Measurements from ENCODE around the gene CSNK1A1L. TPM values are rescaled to one million over a fixed set of nuclear protein-coding genes. Genes with fewer than 3 reads are reported as not detected.

The CSNK1A1L gene
- total RNA-seq: not detected in 2 replicates

DNA sequence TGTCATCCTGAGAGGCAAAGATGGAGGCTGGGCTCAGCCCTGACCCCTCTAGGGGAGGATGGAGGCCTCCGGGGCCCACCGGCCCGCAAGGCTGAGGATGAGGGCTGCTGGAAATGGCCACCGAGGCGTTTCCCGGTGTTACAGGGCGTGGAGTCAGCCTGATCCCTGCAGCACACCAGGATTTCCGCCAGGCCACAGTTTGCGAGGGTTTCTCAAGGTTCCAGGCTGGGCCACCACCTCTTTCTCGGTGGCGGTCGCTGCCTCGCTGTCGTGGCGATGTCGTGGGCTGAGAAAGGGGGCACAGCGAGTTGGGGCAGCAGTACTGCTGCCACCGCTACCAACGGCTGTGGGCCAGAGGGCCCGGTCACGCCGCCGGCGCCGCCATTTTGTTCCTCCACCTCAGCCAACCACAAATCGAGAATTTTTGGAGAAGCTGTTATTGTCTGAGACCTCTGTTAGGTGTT is at the start of gene CSNK1A1L:
Gene CSNK1A1L (minus strand): TSS at position 414 of the 464 bp plus-strand sequence. CDS start 408 bp downstream, at position 6.
- DNase-seq (ENCODE audit: extremely low read depth, low read depth, low spot score): no peak

- no peak for DNase-seq (ENCODE audit: extremely low read depth, low read depth, low spot score)
These were observed 43.9 kb upstream of the CSNK1A1L start for GRCh38 chr13:37149380-37149779.

DNA sequence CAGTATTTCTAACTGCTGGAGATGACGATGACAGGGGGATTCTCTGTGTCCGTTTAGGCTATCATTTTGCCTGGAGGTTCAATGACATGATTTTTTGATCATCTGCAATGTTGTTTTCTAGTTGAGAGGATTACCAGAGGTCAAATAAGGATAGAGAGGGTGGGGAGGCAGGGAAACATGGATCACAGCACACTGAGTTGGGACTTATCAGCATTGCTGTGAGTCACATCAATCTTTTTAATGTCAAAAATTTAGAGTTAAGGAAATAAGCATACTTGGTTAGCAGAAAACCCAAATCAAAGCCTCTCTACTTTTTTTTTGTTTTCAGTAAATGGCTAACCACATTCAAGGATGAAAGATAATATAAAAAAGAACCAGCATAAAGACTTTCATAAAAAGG is 43.0 kb upstream of the CSNK1A1L start:
- DNase-seq (ENCODE audit: extremely low read depth, low read depth, low spot score): no peak

DNA sequence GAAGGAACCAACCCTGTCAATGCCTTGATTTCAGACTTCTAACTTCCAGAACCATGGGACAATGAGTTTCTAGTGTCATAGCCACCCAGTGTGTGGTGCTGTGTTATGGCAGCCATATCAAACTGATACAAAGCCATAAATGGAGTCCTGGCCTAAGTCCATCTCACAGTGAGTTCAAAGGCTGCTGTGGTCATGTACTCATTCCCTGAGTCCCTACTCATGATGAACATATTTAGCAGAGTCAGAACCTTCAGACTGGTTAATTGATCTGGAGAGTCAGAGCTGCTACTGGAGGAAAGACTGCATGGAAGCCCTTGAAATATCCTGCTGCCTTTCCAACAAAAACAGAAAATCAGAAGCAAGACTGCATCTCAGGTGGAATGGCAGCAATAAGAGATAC is 39.2 kb upstream of the CSNK1A1L start:
- no peak for DNase-seq (ENCODE audit: extremely low read depth, low read depth, low spot score)

- DNase-seq (ENCODE audit: extremely low read depth, low read depth, low spot score): no peak
These were observed 38.4 kb upstream of the CSNK1A1L start for GRCh38 chr13:37143911-37144310.

DNA sequence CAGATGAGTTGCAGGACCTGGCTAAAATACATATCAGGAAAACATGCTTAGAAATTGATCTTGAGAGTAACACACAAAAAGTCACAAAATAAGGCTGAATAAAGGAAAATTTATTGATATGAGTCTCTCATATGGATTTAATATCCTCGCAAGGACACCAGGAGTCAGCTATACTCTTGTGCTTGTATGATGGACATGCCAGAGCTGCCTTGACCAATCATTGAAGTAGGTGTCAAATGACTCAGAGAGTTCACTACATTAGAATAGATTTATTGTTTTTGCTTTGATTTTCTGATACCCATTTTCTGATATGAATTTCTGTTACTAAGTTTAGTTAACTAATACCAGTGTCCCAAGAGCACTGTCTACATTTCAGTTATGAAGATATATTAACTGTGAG is 37.4 kb upstream of the CSNK1A1L start:
- no peak for DNase-seq (ENCODE audit: extremely low read depth, low read depth, low spot score)

DNA sequence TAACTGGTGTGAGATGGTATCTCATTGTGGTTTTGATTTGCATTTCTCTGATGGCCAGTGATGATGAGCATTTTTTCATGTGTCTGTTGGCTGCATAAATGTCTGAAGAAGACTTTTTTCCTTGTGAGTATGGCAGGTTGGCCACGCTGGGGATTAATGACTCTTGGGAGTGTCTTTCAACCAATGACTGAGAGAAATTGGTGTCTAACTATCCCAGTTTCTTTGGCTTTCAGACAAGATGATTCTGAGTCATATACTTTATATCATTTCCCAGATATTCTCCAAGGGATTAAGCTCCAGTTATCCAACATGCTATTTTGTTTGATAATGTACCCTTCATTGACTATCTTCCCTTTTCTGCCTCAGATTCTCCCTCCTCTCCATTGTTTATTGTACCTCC is 35.5 kb upstream of the CSNK1A1L start:
- DNase-seq (ENCODE audit: extremely low read depth, low read depth, low spot score): no peak

- DNase-seq (ENCODE audit: extremely low read depth, low read depth, low spot score): no peak
These were observed 33.9 kb upstream of the CSNK1A1L start for GRCh38 chr13:37139356-37139755.

DNA sequence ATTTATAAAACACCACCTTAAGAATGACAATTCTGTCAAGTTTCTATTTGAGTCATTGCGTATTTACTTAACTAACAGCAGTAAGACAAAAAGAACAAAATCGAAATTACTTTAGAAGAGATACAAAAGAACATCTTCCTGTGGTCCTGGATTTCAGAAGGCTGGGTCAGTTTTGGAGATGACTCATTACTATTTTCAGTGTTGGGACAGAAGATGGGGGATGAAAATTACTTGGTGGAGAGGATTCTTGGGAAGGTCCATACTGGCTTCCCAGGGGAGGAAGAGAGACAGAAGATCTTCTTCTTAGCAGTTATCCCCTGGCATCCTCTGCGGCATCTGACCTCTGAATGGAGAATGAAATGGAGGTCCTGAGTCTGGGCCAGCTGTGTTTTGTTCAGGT is 33.5 kb upstream of the CSNK1A1L start:
- no peak for DNase-seq (ENCODE audit: extremely low read depth, low read depth, low spot score)

DNA sequence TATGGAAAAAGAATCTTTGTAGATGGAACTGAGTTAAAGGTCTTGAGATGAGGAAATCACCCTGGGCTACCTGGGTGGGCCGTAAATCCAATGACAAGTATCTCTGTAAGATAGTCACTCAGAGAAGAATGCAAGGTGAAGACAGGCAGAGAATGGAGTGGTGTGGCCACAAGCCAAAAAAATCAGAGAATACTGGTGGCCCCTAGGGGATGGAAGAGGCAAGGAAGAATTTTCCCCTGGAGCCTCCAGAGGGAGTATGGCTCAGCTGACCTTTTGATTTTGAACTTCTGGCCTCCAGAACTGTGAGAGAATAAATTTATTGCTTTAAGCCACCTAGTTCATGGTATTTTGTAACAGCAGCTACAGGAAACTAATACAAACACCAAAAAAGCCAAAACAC is 32.7 kb upstream of the CSNK1A1L start:
- no peak for DNase-seq (ENCODE audit: extremely low read depth, low read depth, low spot score)

DNA sequence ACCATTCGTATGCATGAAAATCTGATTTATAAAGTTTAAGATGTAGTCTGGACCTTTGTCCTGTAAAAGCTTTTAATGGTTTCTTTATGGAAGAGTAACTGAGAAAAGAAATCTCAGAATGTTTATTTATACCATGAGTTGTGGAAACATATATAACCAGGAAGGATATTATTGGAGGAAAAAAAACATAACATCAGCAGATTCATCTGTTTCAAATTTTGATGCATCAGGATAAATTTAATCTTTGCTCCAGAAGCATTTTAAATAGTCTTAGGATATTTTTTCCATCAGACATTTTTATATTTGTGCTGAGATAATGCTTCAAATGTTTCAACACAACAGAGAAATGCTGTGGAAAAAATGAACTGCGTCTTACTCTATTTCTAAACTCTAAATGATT is 31.2 kb upstream of the CSNK1A1L start:
- DNase-seq (ENCODE audit: extremely low read depth, low read depth, low spot score): no peak

GRCh38 chr13:37136187-37136586 is 30.7 kb upstream of the CSNK1A1L start:
- no peak for DNase-seq (ENCODE audit: extremely low read depth, low read depth, low spot score)

- peak; percentile 62 for DNase-seq (ENCODE audit: extremely low read depth, low read depth, low spot score)
These were observed 29.1 kb upstream of the CSNK1A1L start for GRCh38 chr13:37134411-37135041.

DNA sequence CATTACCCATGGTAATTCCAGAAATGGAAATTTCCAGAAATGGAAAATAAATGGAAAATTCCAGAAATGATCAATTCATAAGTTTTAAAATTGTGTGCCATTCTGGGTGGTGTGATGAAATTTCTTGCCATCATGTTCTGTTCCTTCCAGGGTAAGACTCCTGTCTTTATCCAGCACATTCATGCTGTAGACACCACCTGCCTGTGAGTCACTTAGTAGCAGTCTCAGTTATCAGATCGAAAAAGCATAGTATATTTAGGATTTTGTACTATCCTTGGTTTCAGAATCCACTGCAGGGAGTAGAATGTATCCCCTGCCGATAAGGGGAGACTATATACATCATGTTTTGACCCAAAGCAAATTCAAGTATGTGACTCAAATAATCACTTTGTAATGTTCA is 26.7 kb upstream of the CSNK1A1L start:
- DNase-seq (ENCODE audit: extremely low read depth, low read depth, low spot score): no peak

DNA sequence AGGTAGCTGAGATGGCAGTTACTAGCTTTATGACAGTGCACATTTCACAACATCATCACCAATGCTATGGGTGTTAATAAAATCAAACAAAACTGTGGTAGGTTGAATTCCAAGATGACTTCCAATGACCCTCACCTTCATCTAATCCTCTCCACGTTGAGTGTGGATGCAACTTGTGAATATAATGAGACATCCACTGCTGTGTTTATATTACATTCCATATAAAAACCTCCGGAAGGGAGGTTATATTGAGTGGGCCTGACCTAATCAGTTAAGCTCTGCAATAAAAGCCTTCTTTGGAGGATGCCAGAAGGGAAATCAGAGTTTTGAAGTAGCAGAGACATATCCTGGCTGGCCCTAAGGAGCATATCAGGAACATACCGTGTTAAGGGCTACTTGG is 25.6 kb upstream of the CSNK1A1L start:
- DNase-seq (ENCODE audit: extremely low read depth, low read depth, low spot score): no peak

- no peak for DNase-seq (ENCODE audit: extremely low read depth, low read depth, low spot score)
These were observed 24.4 kb upstream of the CSNK1A1L start for GRCh38 chr13:37129866-37130265.

DNA sequence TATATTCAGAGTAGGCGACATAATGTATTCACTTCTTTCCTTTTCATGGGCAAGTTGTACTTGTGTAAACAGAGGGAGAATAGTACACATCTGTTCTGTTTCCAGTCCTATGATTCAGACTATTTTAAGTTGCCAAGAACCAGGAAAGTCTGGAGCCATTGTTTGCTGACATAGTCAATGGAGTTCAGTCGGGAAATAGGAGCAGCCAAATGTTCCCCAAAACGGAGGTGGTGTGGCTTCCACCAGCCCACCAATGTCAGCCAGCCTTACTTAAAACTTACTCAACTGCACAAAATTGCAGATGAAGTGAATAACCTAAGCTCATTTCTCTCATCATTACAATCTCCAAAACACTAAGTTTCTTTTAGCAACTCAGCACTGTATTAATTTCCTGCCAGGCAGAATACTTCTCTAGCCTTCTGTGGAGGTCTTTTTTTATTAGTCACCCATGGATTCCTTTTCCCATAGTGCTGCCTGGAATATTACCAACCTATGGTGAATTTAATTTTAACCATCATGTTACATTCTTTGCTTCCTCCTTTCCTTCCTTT is 22.3 kb upstream of the CSNK1A1L start:
- DNase-seq (ENCODE audit: extremely low read depth, low read depth, low spot score): peak; percentile 95

DNA sequence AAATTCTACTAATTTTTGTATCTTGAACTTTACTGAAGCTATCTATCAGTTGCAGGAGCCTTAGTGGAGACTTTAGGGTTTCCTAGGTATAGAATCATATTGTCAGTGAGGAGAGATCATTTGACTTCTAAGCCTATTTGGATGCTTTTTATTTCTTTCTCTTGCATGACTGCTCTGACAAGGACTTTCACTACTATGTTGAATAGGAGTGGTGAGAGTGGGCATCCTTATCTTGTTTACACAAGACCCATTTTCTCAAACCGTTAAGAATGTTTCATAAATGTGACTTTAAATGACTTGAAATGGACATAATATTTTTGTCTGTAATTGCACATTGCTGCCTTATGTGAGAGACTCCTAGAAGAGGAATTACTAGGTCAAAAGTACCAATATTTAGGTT is 17.9 kb upstream of the CSNK1A1L start:
- DNase-seq (ENCODE audit: extremely low read depth, low read depth, low spot score): no peak

DNA sequence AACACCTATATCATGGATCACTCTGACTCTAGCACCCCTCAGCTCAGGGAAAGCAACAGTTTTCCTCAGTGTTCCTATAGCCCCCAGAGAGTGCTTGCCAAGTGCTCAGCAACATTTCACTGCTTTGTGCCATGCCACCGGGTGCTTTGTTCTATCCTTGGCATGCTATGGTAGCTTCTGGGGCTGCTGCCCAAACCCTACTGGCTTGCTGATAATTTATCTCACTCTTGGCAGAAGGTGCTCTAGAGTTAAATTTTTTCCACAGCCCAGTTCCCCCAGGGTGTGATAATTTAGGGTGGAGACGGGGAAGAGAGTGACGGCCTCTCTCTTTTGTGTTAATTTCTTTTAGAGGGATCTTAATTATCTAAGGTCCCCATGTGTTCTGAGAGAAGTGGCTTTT is 12.6 kb upstream of the CSNK1A1L start:
- no peak for DNase-seq (ENCODE audit: extremely low read depth, low read depth, low spot score)

- no peak for DNase-seq (ENCODE audit: extremely low read depth, low read depth, low spot score)
These were observed 8.8 kb upstream of the CSNK1A1L start for GRCh38 chr13:37114250-37114649.

DNA sequence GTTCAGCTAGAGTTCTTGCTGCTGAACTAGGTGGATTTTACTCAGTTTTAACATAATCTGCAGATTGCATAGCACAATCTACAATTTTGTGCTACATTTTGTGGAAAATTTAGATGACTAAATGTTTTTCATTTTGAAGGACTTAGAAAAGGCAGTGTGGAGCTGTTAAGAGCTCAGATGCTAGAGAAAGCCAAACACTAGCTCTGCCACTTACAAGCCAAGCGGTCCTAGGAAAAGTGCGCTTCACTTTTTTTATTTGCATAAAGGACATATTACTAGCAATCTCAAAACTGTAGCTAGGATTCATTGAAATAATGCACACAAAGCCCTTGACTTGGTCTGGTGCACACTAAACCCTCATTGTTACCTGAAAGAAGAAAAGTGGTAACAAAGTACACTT is 8.1 kb upstream of the CSNK1A1L start:
- no peak for DNase-seq (ENCODE audit: extremely low read depth, low read depth, low spot score)

DNA sequence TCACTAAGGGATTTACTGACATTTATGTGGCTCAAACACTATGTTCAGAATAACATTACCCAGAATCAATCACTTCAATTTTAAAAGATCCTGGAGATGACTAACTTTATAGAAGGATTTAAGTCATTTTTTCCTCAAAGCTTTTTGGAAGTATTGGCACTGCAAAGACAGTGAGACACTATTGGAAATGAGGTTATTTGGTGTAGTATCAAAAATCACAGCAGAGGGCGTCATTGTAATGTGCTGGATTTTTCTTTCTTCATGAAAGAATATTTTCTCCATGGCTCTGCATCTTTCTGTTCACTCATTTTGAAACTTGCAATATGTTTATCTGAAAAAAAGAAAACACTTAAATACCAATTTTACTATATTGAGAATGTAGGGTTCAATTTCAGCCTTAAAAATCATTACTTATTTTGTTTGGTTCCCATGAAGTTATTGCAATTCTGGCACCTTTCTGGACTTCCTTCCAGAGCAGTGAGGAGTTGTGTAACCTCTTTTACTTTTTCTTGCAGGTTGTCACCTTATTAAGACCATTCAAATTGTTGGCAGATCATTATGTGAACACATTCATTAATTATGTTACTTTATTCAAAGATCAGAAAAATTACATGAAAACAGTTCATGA is 3.7 kb upstream of the CSNK1A1L start:
- DNase-seq (ENCODE audit: extremely low read depth, low read depth, low spot score): peak; percentile 36

All from glomerular endothelial cell (primary cell).